ENCODE data around the gene PLEKHD1.
A peak's percentile ranks its signal among the peaks of the same experiment; 100 is the strongest.

The PLEKHD1 gene

DNA sequence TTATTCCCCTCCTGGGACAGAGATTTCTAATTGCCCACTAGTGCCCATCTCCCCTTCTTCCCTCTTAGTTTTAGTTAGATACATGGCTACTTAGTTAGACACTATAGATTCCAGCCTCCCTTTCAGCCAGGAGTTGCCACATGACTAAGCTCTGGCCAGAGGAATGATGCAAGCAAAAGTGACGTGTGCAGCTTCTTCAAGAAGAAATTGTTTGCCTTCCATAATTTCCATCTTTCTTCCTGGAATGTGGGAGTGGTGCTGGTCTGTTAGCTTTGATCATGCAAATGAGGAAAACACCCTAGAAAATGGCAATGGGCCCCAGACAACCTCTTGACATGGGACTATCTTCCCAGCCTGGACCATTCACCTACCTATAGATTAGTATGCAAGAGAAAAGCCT lies 68.7 kb downstream of the PLEKHD1 start:
- H3K4me3 ChIP-seq (ENCODE audit: control insufficient read depth, low read depth, low read length): no peak overlapping the region
- no peak for TF ChIP-seq CTCF (IDR thresholded peaks at IDR 0.05; ENCODE audit: control insufficient read depth, insufficient read depth, low read depth, low read length, missing control alignments)
- peak; percentile 52 for DNase-seq (ENCODE audit: low read depth)

GRCh38 chr14:69554500-69554899 lies 70.0 kb downstream of the PLEKHD1 start:
- DNase-seq (ENCODE audit: low read depth): no peak
- no peak overlapping the region for H3K4me3 ChIP-seq (ENCODE audit: control insufficient read depth, low read depth, low read length)
- no peak for TF ChIP-seq CTCF (IDR thresholded peaks at IDR 0.05; ENCODE audit: control insufficient read depth, insufficient read depth, low read depth, low read length, missing control alignments)

GRCh38 chr14:69558774-69559173 lies 74.2 kb downstream of the PLEKHD1 start:
- no peak for TF ChIP-seq CTCF (IDR thresholded peaks at IDR 0.05; ENCODE audit: control insufficient read depth, insufficient read depth, low read depth, low read length, missing control alignments)
- H3K4me3 ChIP-seq (ENCODE audit: control insufficient read depth, low read depth, low read length): no peak overlapping the region
- DNase-seq (ENCODE audit: low read depth): no peak

- TF ChIP-seq CTCF (IDR thresholded peaks at IDR 0.05; ENCODE audit: control insufficient read depth, insufficient read depth, low read depth, low read length, missing control alignments): no peak
- DNase-seq (ENCODE audit: low read depth): no peak
- no peak overlapping the region for H3K4me3 ChIP-seq (ENCODE audit: control insufficient read depth, low read depth, low read length)
Measured at GRCh38 chr14:69559581-69560011, 75.1 kb downstream of the PLEKHD1 start.

DNA sequence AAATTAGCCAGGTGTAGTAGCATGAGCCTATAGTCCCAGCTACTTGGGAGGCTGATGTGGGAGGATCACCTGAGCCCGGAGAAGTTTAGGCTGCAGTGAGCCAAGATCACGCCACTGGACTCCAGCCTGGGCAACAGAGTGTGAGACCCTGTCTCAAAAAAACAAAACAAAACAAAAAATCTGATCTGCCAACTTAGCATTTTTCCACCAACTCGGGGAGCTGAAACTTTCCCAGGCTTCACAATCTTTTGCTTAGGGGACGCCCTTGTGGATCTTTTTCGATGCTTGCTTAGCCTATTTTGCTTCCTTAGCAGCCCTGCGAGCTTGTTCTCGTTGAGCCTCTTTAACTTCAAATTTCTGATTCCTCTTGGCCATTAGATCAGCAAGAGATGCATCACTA lies 76.3 kb downstream of the PLEKHD1 start:
- no peak for DNase-seq (ENCODE audit: low read depth)
- no peak for TF ChIP-seq CTCF (IDR thresholded peaks at IDR 0.05; ENCODE audit: control insufficient read depth, insufficient read depth, low read depth, low read length, missing control alignments)
- H3K4me3 ChIP-seq (ENCODE audit: control insufficient read depth, low read depth, low read length): no peak overlapping the region

- TF ChIP-seq CTCF (IDR thresholded peaks at IDR 0.05; ENCODE audit: control insufficient read depth, insufficient read depth, low read depth, low read length, missing control alignments): no peak
- DNase-seq (ENCODE audit: low read depth): no peak
- no peak overlapping the region for H3K4me3 ChIP-seq (ENCODE audit: control insufficient read depth, low read depth, low read length)
Measured at GRCh38 chr14:69561893-69562292, 77.4 kb downstream of the PLEKHD1 start.

GRCh38 chr14:69567563-69567962 lies 83.0 kb downstream of the PLEKHD1 start:
- no peak for TF ChIP-seq CTCF (IDR thresholded peaks at IDR 0.05; ENCODE audit: control insufficient read depth, insufficient read depth, low read depth, low read length, missing control alignments)
- DNase-seq (ENCODE audit: low read depth): no peak
- H3K4me3 ChIP-seq (ENCODE audit: control insufficient read depth, low read depth, low read length): no peak overlapping the region

Measured in AG09309 (cell line).